ENCODE results near the gene ADGRG7.

DNA sequence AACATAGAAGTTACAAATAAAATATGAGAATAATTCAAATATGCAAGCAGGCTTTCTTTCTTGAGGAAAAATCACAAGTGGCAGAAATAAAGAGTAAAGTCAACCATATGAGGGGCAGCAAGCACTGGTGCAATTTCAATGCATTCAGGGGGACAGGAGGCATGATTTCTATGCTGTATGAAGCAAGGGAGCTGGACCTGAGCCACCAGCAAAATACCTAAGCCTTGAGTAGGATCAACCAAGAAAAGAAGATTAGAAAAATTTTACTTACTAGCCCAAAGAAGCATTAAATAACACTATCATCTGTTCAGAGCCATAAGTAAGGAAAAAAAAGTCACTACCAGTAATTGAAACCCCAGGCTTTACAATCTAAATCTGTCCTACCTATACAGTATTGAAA is 6.3 kb downstream of the ADGRG7 start:
- TF ChIP-seq CTCF (IDR thresholded peaks at IDR 0.05) (no peak), POLR2AphosphoS5 (IDR thresholded peaks at IDR 0.05) (no peak), POLR2A (IDR thresholded peaks at IDR 0.05) (no peak)

Data from breast epithelium (tissue), 3 donors.